ENCODE measurements around the gene TM9SF3.

Gene TM9SF3

DNA sequence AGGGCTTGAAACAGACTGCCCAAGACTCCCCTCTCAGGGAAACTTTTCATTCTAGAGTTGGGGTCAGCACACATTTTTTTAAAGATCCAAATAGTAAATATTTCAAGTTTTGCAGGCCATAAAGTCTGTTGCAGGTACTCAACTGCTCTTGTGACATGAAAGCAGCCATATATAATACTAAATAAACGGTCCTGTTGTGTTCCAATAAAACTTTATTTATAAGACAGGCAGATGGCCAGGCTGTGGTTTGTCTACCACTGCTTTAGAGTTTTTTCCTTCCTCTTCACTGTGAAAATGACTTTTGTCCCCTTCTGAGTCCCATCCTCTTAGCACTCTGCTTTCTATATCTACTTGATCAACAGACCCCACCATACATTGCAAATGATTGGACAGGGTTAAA is 40.5 kb upstream of the TM9SF3 start:
- Histone ChIP-seq H3K9me3 (ENCODE audit: control insufficient read depth, insufficient read depth, low read length) (no peaks in the 10 kb centered on the region), H3K27me3 (ENCODE audit: control insufficient read depth, low read length) (no peaks in the 10 kb centered on the region), H3K4me3 (ENCODE audit: low read length) (no peak overlapping the region), H4K20me1 (ENCODE audit: control insufficient read depth, insufficient read depth, low read depth, low read length) (no peaks in the 10 kb centered on the region), H3K4me2 (ENCODE audit: low read length) (no peak overlapping the region), H3K36me3 (ENCODE audit: control insufficient read depth, low read length) (peaks cover 88% of the 10 kb centered on the region), H3K9me2 (replicated peaks; ENCODE audit: control insufficient read depth, low read length) (no peaks in the 10 kb centered on the region), H3K79me2 (ENCODE audit: control insufficient read depth, low read length) (peaks cover 6% of the 10 kb centered on the region), H3K4me1 (ENCODE audit: control insufficient read depth, low read length) (no peaks in the 10 kb centered on the region), H3F3A (ENCODE audit: control insufficient read depth, insufficient read depth) (peaks cover 5% of the 10 kb centered on the region; the same call in 1 of the 2 replicates), H3K27ac (ENCODE audit: low read depth, low read length) (no peak overlapping the region)
- TF ChIP-seq, protein P1, sequence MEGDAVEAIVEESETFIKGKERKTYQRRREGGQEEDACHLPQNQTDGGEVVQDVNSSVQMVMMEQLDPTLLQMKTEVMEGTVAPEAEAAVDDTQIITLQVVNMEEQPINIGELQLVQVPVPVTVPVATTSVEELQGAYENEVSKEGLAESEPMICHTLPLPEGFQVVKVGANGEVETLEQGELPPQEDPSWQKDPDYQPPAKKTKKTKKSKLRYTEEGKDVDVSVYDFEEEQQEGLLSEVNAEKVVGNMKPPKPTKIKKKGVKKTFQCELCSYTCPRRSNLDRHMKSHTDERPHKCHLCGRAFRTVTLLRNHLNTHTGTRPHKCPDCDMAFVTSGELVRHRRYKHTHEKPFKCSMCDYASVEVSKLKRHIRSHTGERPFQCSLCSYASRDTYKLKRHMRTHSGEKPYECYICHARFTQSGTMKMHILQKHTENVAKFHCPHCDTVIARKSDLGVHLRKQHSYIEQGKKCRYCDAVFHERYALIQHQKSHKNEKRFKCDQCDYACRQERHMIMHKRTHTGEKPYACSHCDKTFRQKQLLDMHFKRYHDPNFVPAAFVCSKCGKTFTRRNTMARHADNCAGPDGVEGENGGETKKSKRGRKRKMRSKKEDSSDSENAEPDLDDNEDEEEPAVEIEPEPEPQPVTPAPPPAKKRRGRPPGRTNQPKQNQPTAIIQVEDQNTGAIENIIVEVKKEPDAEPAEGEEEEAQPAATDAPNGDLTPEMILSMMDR (IDR thresholded peaks at IDR 0.05; ENCODE audit: low read depth, low read length, poor library complexity, severe bottlenecking) = no peak
- no peak for TF ChIP-seq EZH2phosphoT487 (IDR thresholded peaks at IDR 0.05; ENCODE audit: borderline replicate concordance, low read length)

DNA sequence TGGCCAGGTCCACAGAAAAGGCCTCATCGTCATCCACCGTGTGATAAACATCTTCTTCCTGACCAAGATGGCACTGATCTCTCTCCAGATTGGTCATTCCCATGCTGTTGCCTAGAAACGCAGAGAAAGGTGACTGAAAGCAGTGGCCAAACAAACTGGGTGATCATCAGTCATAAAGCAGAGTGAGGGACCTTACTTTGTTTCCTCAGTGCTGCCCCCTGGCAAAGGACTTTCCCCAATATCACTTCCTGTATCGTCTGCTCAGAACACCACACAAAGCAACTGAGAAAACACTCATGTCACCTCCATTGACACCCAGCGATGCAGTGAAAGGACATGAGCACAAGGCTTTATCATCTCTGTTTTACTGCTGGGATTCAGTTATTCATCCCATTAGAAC is 40.0 kb upstream of the TM9SF3 start:
- Histone ChIP-seq H3K79me2 (ENCODE audit: control insufficient read depth, low read length) (peaks cover 6% of the 10 kb centered on the region), H3F3A (ENCODE audit: control insufficient read depth, insufficient read depth) (peaks cover 5% of the 10 kb centered on the region; the same call in 1 of the 2 replicates), H3K4me1 (ENCODE audit: control insufficient read depth, low read length) (no peaks in the 10 kb centered on the region), H3K4me2 (ENCODE audit: low read length) (no peak overlapping the region), H3K36me3 (ENCODE audit: control insufficient read depth, low read length) (peaks cover 89% of the 10 kb centered on the region), H3K9me3 (ENCODE audit: control insufficient read depth, insufficient read depth, low read length) (no peaks in the 10 kb centered on the region), H3K27me3 (ENCODE audit: control insufficient read depth, low read length) (no peaks in the 10 kb centered on the region), H3K4me3 (ENCODE audit: low read length) (no peak overlapping the region), H3K27ac (ENCODE audit: low read depth, low read length) (no peak overlapping the region), H4K20me1 (ENCODE audit: control insufficient read depth, insufficient read depth, low read depth, low read length) (no peaks in the 10 kb centered on the region), H3K9me2 (replicated peaks; ENCODE audit: control insufficient read depth, low read length) (no peaks in the 10 kb centered on the region)
- TF ChIP-seq, protein P1 (IDR thresholded peaks at IDR 0.05; ENCODE audit: low read depth, low read length, poor library complexity, severe bottlenecking) = peak; percentile 41
- no peak for TF ChIP-seq EZH2phosphoT487 (IDR thresholded peaks at IDR 0.05; ENCODE audit: borderline replicate concordance, low read length)

DNA sequence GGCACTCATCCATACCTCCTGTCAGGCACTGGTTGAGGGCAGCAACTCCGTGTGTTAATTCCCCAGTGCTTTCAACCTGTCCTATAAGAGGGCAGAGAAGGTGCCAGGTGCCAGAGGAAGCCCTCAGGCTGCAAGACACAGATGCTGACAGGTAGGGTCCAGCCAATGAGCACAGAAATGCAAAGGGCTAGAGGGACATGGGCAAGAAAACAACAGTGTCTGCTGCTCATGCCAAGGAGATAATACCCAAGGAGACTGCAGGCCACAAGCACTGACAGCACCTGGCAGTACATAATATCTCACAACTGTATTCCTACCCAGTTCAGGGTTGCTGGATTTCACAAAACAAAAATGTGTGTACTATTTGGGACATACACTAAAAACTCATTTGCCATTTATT is 38.4 kb upstream of the TM9SF3 start:
- Histone ChIP-seq H3K36me3 (ENCODE audit: control insufficient read depth, low read length) (peaks cover 92% of the 10 kb centered on the region), H3K9me2 (replicated peaks; ENCODE audit: control insufficient read depth, low read length) (no peaks in the 10 kb centered on the region), H4K20me1 (ENCODE audit: control insufficient read depth, insufficient read depth, low read depth, low read length) (no peaks in the 10 kb centered on the region)

More for the DNA sequence above, 38.4 kb upstream of the TM9SF3 start:
- no peaks in the 10 kb centered on the region for H3K4me1 ChIP-seq (ENCODE audit: control insufficient read depth, low read length)
- no peak overlapping the region for H3K4me2 ChIP-seq (ENCODE audit: low read length)
- no peaks in the 10 kb centered on the region for H3K9me3 ChIP-seq (ENCODE audit: control insufficient read depth, insufficient read depth, low read length)
- H3K27ac ChIP-seq (ENCODE audit: low read depth, low read length) = no peak overlapping the region
- no peak overlapping the region for H3K4me3 ChIP-seq (ENCODE audit: low read length)
- peaks cover 5% of the 10 kb centered on the region; the same call in 1 of the 2 replicates for H3F3A ChIP-seq (ENCODE audit: control insufficient read depth, insufficient read depth)
- H3K27me3 ChIP-seq (ENCODE audit: control insufficient read depth, low read length) = no peaks in the 10 kb centered on the region
- TF ChIP-seq EZH2phosphoT487 (IDR thresholded peaks at IDR 0.05; ENCODE audit: borderline replicate concordance, low read length) = no peak
- TF ChIP-seq, protein P1 (IDR thresholded peaks at IDR 0.05; ENCODE audit: low read depth, low read length, poor library complexity, severe bottlenecking) = no peak
- H3K79me2 ChIP-seq (ENCODE audit: control insufficient read depth, low read length) = peaks cover 2% of the 10 kb centered on the region; the same call in 1 of the 2 replicates
